ENCODE results near the gene ZBTB4.
"Not testable (repeated sequence)": the region's sequence is repeated elsewhere in the genome, so short reads cannot be mapped to it uniquely, and the experiment has no call there.

ZBTB4 gene

DNA sequence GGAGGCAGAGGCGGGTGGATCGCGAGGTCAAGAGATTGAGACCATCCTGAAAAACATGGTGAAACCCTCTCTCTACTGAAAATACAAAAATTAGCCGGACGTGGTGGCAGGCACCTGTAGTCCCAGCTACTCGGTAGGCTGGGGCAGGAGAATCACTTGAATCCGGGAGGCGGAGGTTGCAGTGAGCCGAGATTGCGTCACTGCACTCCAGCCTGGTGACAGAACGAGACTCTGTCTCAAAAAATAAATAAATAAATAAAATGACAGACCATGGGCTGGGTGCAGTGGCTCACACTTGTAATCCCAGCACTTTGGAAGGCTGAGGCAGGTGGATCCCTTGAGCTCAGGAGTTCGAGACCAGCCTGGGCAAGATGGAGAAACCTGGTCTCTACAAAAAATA, 9.6 kb downstream of the ZBTB4 start:
- DNase-seq, result not testable (repeated sequence)

DNA sequence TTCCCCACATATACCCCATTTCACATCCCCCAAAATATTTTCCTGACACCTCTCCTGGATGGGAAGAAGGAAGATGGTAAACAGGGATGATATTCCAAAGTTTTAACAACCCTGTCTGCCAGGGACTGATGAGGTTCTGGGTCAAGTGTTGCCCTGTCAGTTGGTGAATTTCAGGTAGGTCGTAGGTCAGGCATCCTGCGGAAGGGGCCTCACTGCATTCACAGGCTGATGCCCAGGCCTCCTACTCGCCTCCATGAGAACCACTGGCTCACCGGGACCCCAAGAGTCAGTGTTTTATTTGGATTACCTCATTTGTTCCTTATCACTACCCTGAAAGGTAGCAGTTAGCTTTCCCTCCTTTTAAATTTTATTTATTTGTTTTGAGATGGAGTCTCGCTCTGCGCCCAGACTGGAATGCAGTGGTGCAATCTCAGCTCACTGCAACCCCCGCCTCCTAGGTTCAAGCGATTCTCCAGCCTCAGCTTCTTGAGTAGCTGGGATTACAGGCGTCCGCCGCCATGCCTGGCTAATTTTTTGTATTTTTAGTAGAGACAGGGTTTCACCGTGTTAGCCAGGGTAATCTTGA, 10.5 kb downstream of the ZBTB4 start:
- DNase-seq, result no peak

DNA sequence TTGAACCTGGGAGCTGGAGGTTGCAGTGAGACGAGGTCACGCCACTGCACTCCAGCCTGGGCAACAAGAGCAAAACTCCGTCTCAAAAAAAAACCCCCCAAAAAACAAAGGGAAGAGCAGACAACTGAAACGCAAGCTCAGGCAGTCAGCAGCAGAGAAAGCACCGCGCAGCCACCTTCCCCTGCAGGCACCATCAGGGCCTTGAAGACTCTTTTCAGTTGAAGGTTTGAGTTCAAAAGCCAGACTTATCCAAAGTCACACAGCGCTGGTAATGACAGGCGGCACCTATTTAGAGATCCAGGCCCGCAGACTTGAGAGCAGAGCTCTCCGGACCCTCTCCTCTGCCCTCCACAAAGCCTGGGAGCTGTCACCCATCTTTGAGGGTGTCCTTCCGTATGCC, 11.1 kb downstream of the ZBTB4 start:
- no peak for DNase-seq

DNA sequence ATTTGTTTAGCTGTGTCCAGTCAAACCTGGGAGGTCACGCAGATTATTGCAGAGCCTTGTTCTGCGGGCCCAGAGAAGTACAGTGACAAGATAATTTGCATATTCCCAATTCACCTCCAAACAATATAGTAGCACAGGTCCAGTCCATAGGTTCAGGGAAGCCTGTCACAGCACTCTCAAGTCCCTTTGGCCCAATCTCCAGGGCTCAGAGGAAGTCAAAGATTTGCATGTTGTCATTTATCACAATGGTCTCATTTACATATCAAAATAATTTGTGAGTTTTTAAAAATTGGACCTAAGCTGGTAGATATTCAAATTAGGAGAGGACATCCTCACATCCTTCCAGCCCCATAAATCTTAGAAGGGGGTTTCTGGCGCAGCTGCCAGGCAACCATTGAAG, 11.9 kb downstream of the ZBTB4 start:
- DNase-seq, result no peak

DNA sequence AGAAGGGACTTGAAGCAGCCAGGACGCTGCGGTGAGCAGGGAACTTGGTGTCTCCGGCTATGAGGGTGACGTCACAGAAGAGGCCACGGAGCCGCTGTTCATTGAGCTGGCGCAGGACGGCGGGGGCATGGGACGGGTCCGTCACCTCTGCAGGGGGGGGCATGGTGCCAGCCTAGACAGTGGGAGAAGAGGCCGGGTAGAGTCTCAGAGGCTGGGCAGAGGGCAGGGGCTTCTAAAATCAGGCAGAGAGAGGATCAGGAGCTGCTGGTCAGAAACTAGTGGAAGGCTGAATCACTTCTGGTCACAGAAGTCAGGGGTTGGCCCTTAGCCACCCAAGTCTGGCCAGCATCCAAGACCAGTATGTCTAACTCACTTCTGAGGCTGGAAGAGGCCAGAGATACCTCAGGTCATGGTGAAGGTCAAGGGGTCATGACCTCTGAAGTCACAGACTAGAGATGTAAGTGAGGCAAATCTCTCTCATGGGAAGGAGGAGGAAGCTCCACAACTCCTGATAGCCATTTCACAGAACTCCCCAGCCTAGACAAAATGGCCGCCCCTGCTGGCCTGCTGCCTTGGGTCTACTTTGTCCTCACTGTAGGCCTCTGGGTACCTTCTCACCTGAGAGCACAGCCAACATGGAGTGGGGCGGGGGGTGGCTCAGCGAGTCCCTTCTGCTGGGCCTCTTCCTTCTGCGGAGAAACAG, 12.6 kb downstream of the ZBTB4 start:
- DNase-seq, result no peak

DNA sequence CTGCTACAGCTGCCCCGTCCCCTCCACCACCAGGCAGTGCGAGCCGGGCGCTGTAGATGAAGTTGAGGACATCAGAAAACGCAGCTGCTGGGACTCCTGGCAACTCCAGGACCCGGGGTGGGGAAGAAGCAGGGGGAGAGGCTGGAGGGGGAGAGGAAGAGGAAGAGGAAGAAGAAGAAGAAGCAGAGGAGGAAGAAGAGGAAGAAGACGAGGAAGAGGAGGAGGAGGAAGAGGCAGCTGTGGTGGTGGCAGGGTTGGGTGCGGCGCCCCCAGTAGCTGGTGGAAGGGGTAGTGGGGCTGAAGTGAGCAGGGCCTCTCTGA, 13.2 kb downstream of the ZBTB4 start:
- DNase-seq, result no peak

DNA sequence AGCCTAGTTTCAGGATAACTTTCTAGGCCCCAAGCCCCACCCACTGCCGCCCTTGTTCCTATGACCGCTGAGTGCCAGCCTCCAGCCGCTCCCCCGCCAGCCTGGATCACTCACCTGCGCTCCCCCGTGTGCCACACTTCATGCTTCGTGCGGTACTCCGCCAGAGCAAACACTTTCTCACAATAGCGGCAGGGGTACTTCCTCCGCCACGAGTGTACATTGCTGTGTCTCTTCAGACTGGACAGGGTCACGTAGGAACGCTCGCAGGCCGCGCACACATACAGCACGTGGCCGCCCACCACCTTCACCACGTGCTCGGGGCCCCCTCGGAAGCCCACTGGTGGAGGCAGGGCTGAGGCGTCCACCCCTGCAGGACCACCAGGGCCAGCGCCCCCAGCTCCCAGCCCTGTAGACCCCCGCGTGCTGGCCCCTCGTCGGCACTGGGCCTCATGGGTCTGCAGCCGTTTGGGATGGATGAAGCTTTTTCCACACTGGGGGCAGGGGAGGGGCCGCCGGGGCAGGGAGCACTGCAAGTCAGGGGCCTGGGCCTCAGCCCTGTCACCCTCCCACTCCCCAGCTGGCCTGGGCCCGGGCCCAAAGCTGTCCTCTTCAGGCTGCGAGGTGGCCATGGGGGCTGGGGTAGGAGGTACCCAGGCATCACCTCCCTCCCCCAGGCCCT, 13.7 kb downstream of the ZBTB4 start:
- DNase-seq, result no peak

DNA sequence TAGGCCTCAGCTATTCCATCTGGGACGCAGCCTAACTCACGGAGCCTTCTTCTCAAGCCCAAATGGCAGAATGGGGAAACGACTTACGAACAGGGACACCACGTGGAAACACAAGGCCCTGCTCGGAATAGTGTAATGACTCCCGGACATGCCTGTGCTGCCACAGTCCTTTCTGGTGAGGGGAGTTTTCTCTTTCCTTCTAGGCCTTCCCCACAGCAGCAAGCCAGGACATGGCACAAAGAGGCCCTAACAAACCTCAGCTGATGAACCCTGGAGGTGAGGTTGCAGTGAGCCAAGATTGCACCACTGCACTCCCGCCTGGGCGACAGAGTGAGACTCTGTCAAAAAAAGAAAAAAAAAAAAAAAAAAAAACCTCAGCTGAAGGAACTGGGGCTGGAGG, 15.3 kb downstream of the ZBTB4 start:
- no peak for DNase-seq

DNA sequence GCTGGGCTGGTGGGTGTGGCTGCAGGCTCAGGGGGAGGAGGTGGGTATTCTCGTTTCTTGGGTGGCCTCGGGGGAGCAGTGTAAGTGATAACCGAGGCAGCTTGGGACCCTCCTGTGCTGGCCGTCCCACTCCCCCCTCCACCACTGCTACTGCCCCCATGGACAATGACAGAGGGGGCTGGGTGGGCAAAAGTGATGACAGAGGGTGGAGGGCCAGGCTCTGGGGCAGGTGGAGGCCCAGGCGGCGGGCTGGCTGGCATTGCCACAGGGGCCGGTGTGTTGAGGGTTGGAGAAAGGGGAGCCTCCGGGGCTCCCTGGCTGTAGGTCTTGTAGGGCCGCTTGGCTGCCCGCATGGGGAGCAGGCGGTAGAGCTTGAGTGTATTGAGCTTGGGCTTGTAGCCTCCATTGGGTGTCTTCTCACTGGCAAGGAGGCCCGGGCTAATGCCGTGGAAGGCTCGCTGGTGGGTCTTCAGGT, 16.0 kb downstream of the ZBTB4 start:
- DNase-seq, result no peak

DNA sequence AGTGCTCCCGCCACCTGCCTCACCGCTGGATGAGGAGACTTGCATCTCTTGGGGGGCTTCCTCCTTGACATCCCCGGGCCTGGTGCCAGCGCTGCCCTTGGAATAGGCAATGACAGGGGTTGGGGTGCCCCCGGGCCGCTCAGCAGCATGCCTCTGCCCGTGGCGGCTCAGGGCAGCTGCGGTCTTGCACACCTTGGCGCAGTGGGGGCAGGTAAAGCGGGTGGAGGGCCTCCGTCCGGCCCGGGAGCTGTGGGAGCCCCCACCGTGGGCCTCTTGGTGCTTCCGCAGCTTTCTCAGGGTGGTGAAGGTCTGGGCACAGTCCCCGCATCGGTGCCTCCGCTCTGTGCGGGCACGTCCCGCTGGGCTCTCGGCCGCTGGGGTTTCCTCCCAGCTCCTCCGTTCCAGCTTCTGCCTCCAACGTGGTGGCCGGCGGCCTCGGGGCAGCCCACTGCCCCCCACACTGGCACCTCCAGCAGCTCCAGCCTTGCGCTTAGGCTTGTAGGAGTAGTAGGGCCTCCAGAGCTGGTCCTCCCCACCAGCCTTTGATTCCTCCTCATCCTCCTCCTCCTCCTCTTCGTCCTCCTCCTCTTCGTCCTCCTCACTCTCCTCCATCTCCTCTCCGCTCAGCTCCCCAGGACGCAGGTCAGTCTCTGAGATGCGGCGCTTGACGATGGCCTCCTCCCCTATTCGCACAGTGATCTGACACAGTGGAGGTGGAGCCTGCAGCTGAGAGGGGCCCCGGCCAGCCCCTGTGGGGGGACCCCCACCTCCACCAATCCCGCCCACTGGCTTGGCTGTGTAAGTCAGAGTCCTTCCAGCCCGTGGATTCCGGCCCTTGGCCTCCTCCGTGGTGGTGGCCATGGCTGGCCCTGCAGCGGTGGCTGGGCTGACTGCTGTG, 16.7 kb downstream of the ZBTB4 start:
- no peak for DNase-seq

DNA sequence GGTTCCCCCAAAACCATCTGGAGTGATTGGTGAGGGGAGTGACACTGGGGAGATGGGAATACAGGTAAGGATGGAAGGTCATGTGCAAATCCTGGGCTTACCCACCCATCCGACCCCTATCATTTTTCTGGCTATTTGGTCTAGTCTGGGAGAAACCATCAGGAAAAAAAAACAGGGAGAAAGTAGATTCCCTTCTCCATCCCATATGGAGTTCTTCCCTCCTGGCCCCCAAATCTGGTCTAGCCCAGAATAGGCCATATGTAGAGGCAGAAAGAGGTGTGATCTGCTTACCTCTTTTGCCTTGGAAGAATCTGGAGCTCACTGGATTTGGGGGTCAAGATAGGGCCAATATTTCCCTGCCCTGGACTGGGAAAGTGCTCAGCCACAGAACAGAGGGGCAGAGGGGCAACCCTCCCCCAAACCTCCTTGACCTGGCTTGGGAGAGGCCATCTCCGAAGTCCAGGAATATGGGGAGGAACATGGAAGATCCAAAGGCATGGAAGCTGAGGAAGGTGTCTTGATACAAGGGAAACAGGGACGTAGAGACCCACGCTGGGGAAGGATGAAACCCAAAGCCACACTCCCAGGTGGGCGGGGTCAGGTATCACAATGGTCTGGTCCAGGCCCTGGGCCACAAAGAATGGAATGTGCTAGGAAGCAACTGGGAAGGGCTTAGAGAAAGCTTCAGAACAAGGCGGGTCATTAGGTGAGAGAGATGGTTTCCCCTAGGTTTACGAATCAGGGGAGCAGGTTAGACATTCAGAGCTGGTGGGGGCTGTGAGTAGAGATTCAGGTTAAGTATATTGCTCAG, 18.4 kb downstream of the ZBTB4 start:
- no peak for DNase-seq

DNA sequence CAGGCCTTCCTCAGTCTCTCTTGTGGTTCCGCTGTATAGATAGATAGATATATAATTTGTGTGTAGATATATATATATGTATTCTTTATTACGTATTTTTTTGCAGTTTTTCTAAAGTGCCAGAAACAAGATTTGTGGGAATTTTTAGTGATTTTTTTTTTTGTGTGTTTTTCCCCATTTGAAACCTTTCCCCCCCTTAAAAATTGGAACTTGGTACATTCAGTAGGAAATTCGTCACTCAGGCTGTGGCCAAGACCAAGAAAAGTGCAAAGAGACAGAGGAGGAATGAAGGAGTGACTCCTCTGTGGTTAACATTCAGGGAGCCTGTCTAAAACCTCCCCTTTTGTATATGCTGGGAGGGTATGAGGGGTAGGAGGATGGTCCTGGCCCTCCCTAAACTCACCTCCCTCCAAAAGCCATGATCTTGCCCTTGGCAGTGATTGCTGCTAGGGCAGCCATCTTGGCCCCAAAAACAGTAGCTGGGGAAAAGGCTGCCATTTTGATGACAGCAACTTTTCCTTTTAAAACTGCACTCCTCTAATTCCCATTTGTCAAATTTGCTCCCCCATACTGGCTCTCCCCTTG, 19.4 kb downstream of the ZBTB4 start:
- DNase-seq, result no peak

DNA sequence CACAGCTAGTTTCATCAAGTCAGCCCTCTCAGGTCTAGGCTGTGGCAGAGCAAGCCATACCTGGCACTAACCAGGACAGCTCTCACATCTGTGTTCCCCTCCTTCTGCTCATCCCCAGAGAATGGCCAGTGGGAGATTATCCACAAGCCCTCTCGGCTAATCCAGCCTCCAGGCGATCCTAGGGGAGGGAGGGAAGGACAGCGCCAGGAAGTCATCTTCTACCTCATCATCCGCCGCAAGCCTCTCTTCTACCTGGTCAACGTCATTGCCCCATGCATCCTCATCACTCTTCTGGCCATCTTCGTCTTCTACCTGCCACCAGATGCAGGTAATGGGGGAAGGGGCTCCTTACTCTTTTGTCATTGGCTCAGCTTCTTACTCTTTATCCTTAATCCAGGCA, 31.0 kb downstream of the ZBTB4 start:
- DNase-seq, result no peak

DNA sequence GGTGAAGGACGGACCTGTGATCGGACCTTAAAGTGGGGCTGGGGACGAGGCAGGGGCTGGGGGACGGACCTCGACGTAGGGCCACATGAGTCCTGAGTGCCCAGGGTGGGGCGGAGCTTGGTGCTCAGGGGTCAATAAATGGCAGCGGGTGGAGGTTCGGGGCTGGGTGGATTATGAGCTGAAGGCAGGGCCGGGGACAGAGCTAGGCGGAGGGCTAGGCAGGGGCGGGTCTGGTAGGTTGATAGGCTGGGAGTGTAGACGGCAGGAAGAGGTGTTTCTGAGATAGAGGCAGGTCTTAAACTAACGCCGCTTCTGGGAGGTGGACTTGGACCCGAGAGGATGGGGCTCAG, 33.8 kb downstream of the ZBTB4 start:
- peak; percentile 81 to 82 for DNase-seq

DNA sequence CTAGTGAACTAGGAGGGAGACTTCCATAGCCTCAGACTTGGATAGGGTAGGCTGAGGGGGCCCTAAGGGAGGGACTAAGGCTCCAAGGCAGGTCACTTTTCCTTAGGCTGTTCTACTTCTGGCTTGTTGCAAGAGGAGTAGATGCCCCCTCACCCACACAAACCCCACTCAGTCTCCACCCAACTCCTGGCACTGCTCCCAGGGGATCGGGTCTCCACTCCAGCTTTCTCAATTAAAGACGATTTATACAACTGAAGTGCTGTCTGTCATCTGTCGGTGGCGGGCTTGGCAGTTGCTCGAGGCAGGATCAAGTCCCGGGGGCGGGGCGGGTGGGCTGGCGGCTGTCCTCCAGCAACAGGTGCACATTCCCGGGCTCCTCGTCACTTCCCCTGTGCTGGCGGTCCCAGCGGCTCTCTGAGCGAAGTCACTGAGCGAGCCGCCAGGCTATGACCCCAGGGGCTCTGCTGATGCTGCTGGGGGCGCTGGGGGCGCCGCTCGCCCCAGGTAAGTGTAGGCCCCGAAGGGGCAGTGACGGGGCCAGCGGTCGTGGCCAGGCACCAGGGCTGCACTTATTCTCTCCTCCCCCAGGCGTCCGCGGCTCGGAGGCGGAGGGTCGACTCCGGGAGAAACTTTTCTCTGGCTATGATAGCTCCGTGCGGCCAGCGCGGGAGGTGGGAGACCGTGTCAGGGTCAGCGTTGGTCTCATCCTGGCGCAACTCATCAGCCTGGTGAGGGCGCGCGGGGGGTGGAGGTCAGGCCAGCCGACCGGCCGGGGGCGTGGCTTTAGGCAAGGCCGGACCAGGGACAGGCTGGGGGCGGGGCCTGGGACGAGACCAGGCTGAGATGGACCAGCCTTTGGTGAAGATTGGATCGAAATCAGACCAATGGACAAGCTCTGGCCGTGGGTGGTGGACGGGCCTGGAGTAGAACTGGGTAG, 34.5 kb downstream of the ZBTB4 start, which contains the start of gene CHRNB1:
CHRNB1 (plus strand) TSS at position 380 of the 937 bp plus-strand sequence; CDS start at position 447, 67 bp downstream.
- DNase-seq, result peak; percentile 81 to 82

DNA sequence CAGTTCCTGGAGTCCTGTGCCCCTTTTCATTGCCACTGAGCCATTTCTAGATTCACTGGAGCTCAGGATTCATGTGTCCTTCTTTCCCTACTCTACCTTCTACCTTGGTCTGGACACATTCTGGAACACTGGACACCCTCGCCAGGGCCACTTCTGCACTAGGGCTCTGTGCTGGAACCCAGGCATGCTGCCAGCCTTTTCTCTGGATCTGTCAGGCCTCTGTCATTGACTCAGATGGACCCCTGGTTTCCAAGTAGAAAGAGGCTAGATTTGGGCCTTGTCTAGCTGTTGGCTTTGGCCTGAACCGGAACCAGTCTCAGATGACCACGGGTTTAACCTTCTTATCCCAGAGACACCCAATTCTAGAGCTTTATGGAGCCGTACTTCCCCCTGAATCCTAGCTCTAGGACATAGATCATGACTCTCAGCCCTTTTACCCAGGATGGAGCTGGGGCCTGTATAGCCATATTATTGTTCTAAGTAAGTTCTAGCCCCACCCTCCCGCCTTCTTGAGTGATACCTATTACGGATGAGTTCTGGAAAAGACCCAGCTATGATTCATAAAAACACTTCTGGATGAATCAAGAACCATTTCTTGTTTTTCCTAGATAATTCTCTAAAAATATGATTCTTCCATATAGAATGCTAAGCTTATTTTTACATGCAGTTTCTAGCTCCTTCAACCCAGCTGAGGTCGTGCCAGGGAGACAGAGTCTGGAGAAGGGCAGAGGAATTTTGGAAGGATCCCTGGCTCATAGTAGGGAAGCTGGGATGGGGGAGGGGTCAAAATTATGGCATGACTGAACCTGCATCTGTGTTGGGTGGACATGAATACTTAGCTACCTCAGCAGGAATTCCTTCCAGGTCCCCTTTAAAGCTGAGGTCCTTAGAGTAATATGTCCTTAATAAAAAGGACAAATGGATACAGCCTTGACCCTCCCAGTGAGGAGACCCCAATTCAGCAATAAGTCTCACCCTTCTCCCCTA, 35.6 kb downstream of the ZBTB4 start:
- no peak for DNase-seq

DNA sequence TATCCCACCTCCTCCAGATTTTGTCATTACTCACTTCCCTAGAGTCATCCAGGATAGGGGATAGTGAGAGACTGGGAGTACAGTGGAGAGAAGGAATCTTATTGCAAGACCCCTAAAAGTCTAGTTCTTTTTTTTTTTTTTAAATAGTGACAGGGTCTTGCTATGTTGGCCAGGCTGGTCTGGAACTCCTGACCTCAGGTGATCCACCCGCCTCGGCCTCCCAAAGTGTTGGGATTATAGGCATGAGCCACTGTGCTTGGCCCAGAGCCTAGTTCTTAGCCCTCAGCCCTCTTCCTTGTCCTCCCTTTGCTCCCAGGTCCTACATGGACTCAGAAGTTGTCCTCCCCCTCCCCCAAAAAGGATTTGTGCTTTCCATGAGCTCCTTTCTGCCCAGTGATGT, 37.3 kb downstream of the ZBTB4 start:
- no peak for DNase-seq

DNA sequence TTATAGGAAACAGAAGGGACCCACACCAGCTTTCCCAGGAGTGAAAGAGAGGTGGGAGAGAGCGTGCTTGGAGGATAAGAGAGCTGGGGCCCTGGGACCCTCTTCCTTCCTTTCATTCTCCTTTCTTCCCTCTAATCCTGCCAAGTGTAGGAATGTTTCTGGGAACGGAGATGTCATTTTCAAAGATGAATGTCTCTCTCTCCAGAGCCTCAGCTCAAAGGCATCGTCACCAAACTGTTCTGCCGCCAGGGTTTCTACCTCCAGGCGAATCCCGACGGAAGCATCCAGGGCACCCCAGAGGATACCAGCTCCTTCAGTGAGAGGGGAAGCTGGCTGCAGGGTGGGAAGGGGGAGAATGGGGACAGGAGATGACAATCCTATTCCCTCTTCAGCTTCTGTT, 38.2 kb downstream of the ZBTB4 start:
- no peak for DNase-seq

DNA sequence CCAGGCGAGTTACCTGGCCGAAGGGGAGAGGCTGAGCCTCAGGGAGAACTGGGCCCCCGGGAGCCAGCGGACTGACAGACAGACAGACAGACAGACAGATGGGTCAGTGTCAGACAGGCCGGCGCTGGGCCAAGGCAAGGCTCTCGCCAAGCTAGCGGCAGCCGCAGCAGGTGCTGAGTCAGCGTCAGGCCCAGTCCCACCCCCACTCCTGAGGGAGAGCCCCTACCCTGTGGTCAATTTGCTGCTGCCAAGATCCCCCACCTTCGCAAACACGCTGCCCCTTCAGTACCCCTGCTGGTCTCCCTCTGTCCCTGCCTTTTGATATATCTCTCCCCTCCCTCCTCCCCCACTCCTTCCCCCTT, 38.6 kb downstream of the ZBTB4 start:
- DNase-seq, result no peak
